ENCODE results near the gene PDGFB.

PDGFB gene

GRCh38 chr22:39253435-39254070, 8.8 kb upstream of the PDGFB start:
- peak; percentile 32 to 76 for DNase-seq

- no peak for DNase-seq
Observed at GRCh38 chr22:39252461-39253434, 8.0 kb upstream of the PDGFB start.

GRCh38 chr22:39251762-39252460, 7.1 kb upstream of the PDGFB start:
- DNase-seq = peak in 1 of 2 experiments; percentile 48

GRCh38 chr22:39250838-39251237, 6.1 kb upstream of the PDGFB start:
- DNase-seq = no peak

- DNase-seq = no peak
Observed at GRCh38 chr22:39250131-39250530, 5.3 kb upstream of the PDGFB start.

GRCh38 chr22:39249086-39249704, 4.4 kb upstream of the PDGFB start:
- DNase-seq = no peak

- no peak for DNase-seq
Observed at GRCh38 chr22:39248254-39248653, 3.5 kb upstream of the PDGFB start.

- no peak for DNase-seq
Observed at GRCh38 chr22:39247361-39247760, 2.6 kb upstream of the PDGFB start.

GRCh38 chr22:39246690-39247332, 2.0 kb upstream of the PDGFB start:
- DNase-seq = no peak

- no peak for DNase-seq
Observed at GRCh38 chr22:39246217-39246616, 1.4 kb upstream of the PDGFB start.

GRCh38 chr22:39245130-39246039, 603 bp upstream of the PDGFB start:
- no peak for DNase-seq

- DNase-seq = no peak
Observed at GRCh38 chr22:39244136-39244495, 666 bp downstream of the PDGFB start.

GRCh38 chr22:39243439-39244135, 1.2 kb downstream of the PDGFB start:
- DNase-seq = no peak

- no peak for DNase-seq
Observed at GRCh38 chr22:39242595-39243438, 2.0 kb downstream of the PDGFB start.

GRCh38 chr22:39241794-39242594, 2.8 kb downstream of the PDGFB start:
- no peak for DNase-seq

- peak in 1 of 2 experiments; percentile 64 for DNase-seq
Observed at GRCh38 chr22:39240831-39241793, 3.7 kb downstream of the PDGFB start.

- peak in 1 of 2 experiments; percentile 51 for DNase-seq
Observed at GRCh38 chr22:39239561-39240423, 5.0 kb downstream of the PDGFB start.

Data from SHP77 (cell line).